Erythroblast (primary cell): ENCODE results near the gene ITPR1.

Experiments
- GATA1 ChIP-seq: IDR thresholded peaks from 2 replicates; pipeline ENCODE4 v1.6.1; 2011; ENCODE audit warnings: low read depth, mild to moderate bottlenecking, control low read depth, low read length, moderate library complexity
- POLR2A ChIP-seq: IDR thresholded peaks from 2 replicates; pipeline ENCODE4 v1.6.1; 2011; ENCODE audit warnings: mild to moderate bottlenecking, low read length

GRCh38 chr3:4551051-4551711 lies 58.0 kb downstream of the ITPR1 start:
- TF ChIP-seq POLR2A (no peak), GATA1 (no peak)
